HepG2 (cell line): ENCODE results near the gene PIGL. TPM values are rescaled to one million over a fixed set of nuclear protein-coding genes. Genes with fewer than 3 reads are reported as not detected.

ENCODE experiments used
- ATAC-seq: fragments of 200-7000 bp; cut with Tn5 transposase; 3 replicates; pipeline ENCODE4 v1.9.1; 2020; ENCODE audit warnings: mild to moderate bottlenecking, moderate library complexity
- BruUV-seq: library from RNA; stranded (reverse); fragments of 400-500 nt; replicated peaks from 2 replicates; lab custom pipeline; 2021; lab: Mats Ljungman, UMichigan
- CTCF ChIA-PET: fragments of 300-600 bp; formaldehyde crosslinking; extraction: SDS; loops from one replicate; lab custom pipeline; 2021; ENCODE audit warnings: low total read pairs, inconsistent platforms, low intra/inter-chr PET ratio; lab: Yijun Ruan, JAX
- POLR2A ChIA-PET: fragments of 350-600 bp; sonication (Branson Sonifier 250); formaldehyde crosslinking; loops from one replicate; lab custom pipeline; 2020; ENCODE audit warnings: antibody characterized with exemption, inconsistent platforms; lab: Yijun Ruan, JAX
- DNase-seq: peaks from one replicate; pipeline ENCODE4 v3.0.0-alpha.2; 2015; ENCODE audit warnings: low spot score
- FAIRE-seq: peaks from 3 replicates; lab custom pipeline; 2011; peaks lifted over from hg19 to GRCh38; lab: Jason Lieb, UNC
- H2AFZ ChIP-seq: one replicate; pipeline ENCODE4 v1.6.1; 2011; ENCODE audit warnings: low read length, inconsistent platforms
- H3K27ac ChIP-seq: fragments of 300-600 bp; 3 replicates; pipeline ENCODE4 v1.8.0; 2011; ENCODE audit warnings: mixed run types, mild to moderate bottlenecking, mixed read lengths, low read length, inconsistent platforms; ENCODE audit not compliant: insufficient read depth; ENCODE audit errors: extremely low read length
- H3K27me3 ChIP-seq, 2 experiments: fragments of 200-600 bp in 1 of 2; 2 replicates in 1 of 2; 3 replicates in 1 of 2; pipeline versions ENCODE4 v1.6.0 to v1.8.0; 2011; ENCODE audit warnings: low read length in 2 of 2, mild to moderate bottlenecking in 2 of 2, moderate library complexity in 2 of 2, inconsistent platforms in 1 of 2; ENCODE audit not compliant: insufficient read depth in 2 of 2, control insufficient read depth in 1 of 2
- H3K36me3 ChIP-seq, 2 experiments: fragments of 200-600 bp in 1 of 2; replicated peaks in 1 of 2; 2 replicates in 1 of 2; 3 replicates in 1 of 2; pipeline versions ENCODE4 v1.5.1 to v1.8.0; 2011; ENCODE audit warnings: low read length in 2 of 2, inconsistent platforms in 1 of 2; ENCODE audit not compliant: insufficient read depth in 2 of 2, control insufficient read depth in 1 of 2
- H3K4me1 ChIP-seq: 2 replicates; pipeline ENCODE4 v1.5.1; 2012; ENCODE audit warnings: low read length, inconsistent platforms; ENCODE audit not compliant: insufficient read depth
- H3K4me2 ChIP-seq: 2 replicates; pipeline ENCODE4 v1.6.0; 2011; ENCODE audit warnings: low read depth, low read length, inconsistent platforms
- H3K4me3 ChIP-seq, 3 experiments: fragments of 200-600 bp in 1 of 3; sonication (generic), shearing (Covaris generic) in 1 of 3; replicated peaks in 1 of 3; 2 replicates each; pipeline ENCODE4 v1.5.1; 2011 to 2016; ENCODE audit warnings: low read length in 3 of 3, inconsistent platforms in 2 of 3, low read depth in 2 of 3, mild to moderate bottlenecking in 2 of 3, control low read depth in 1 of 3, mixed read lengths in 1 of 3; ENCODE audit not compliant: insufficient read depth in 1 of 3
- H3K79me2 ChIP-seq: one replicate; pipeline ENCODE4 v1.6.1; 2011; ENCODE audit warnings: low read length, inconsistent platforms; ENCODE audit not compliant: insufficient read depth
- H3K9ac ChIP-seq: 2 replicates; pipeline ENCODE4 v1.6.0; 2011; ENCODE audit warnings: mild to moderate bottlenecking, low read depth, low read length, inconsistent platforms; ENCODE audit not compliant: insufficient read depth
- H3K9me3 ChIP-seq: 2 replicates; pipeline ENCODE4 v1.5.1; 2012; ENCODE audit warnings: mild to moderate bottlenecking, low read length
- H4K20me1 ChIP-seq: 2 replicates; pipeline ENCODE4 v1.6.0; 2011; ENCODE audit warnings: inconsistent platforms, mild to moderate bottlenecking, low read length, moderate library complexity; ENCODE audit not compliant: insufficient read depth
- ATM ChIP-seq: fragments of 450-650 bp; IDR thresholded peaks from 2 replicates; pipeline ENCODE4 v1.7.1; 2017; ENCODE audit warnings: mild to moderate bottlenecking, borderline replicate concordance
- DBP ChIP-seq: sonication (generic); formaldehyde crosslinking; IDR thresholded peaks from 2 replicates; pipeline ENCODE4 v1.4.0; 2020; ENCODE audit warnings: missing genetic modification reagents; ENCODE audit errors: not compliant biosample characterization
- ERF ChIP-seq: IDR thresholded peaks from 2 replicates; pipeline ENCODE4 v1.6.1; 2018; ENCODE audit warnings: missing biosample characterization, missing genetic modification reagents
- ESRRA ChIP-seq: sonication (generic); formaldehyde crosslinking; IDR thresholded peaks from 2 replicates; pipeline ENCODE4 v1.5.1; 2020; ENCODE audit warnings: mild to moderate bottlenecking, low read depth, missing genetic modification reagents
- FOXA3 ChIP-seq: IDR thresholded peaks from 2 replicates; pipeline ENCODE4 v1.6.1; 2016; ENCODE audit warnings: missing genetic modification reagents, missing compliant biosample characterization
- KLF6 ChIP-seq: IDR thresholded peaks from 2 replicates; pipeline ENCODE4 v1.8.0; 2016; ENCODE audit warnings: missing biosample characterization, missing genetic modification reagents
- NONO ChIP-seq, 2 experiments: fragments of 450-650 bp in 1 of 2; sonication (generic) in 1 of 2; formaldehyde crosslinking in 1 of 2; IDR thresholded peaks in 1 of 2; conservative IDR thresholded peaks in 1 of 2; 2 replicates each; pipeline versions ENCODE4 v1.6.1 to v1.8.0; 2017 to 2022; ENCODE audit warnings: mild to moderate bottlenecking in 1 of 2, missing genetic modification reagents in 1 of 2, moderate library complexity in 1 of 2
- STAT5B ChIP-seq: sonication (generic); formaldehyde crosslinking; IDR thresholded peaks from 2 replicates; pipeline ENCODE4 v1.4.0; 2020; ENCODE audit warnings: missing genetic modification reagents
- TBX2 ChIP-seq: sonication (generic); formaldehyde crosslinking; IDR thresholded peaks from 2 replicates; pipeline ENCODE4 v1.5.0; 2020; ENCODE audit warnings: missing genetic modification reagents, mild to moderate bottlenecking, borderline replicate concordance
- ZNF121 ChIP-seq: sonication (generic); formaldehyde crosslinking; IDR thresholded peaks from 2 replicates; pipeline ENCODE4 v1.5.0; 2020; ENCODE audit warnings: mild to moderate bottlenecking, missing genetic modification reagents
- ZNF30 ChIP-seq: sonication (generic); formaldehyde crosslinking; IDR thresholded peaks from 2 replicates; pipeline ENCODE4 v1.5.0; 2020; ENCODE audit warnings: mild to moderate bottlenecking, missing genetic modification reagents
- ZNF331 ChIP-seq: sonication (generic); formaldehyde crosslinking; IDR thresholded peaks from 2 replicates; pipeline ENCODE4 v1.4.0; 2020; ENCODE audit warnings: missing genetic modification reagents
- ZNF589 ChIP-seq: sonication (generic); formaldehyde crosslinking; conservative IDR thresholded peaks from 2 replicates; pipeline ENCODE4 v1.8.0; 2022; ENCODE audit warnings: mild to moderate bottlenecking, moderate library complexity, missing genetic modification reagents
- ZNF83 ChIP-seq: sonication (generic); formaldehyde crosslinking; IDR thresholded peaks from 2 replicates; pipeline ENCODE4 v1.4.0; 2020; ENCODE audit warnings: missing genetic modification reagents, mild to moderate bottlenecking, borderline replicate concordance
- WGBS: methylation state at CpG from one replicate; pipeline ENCODE4 v1.1.6; 2017; ENCODE audit warnings: low lambda C conversion rate; 5-methylcytosine and 5-hydroxymethylcytosine counted together
- in situ Hi-C: cut with HindIII; loops from 2 replicates; pipeline ENCODE4 v1.10.0; 2017; ENCODE audit warnings: low pct_unique_long_range_greater_than_20kb; ENCODE audit not compliant: extremely low pct_ligation_motif_present
- intact Hi-C: fragments of 100-400 bp; cut with micrococcal nuclease; formaldehyde crosslinking; loops from one replicate; pipeline ENCODE4 v1.10.0; 2022; ENCODE audit not compliant: unreplicated experiment
- polyA plus RNA-seq, 8 experiments: library from polyadenylated mRNA; depleted of rRNA in 3 of 8; stranded (reverse) in 7 of 8; unstranded in 1 of 8; fragments of >200 nt; fragmentation: Illumina TruSeq in 4 of 8; extraction: Trizol in 4 of 8; gene quantifications; 2 replicates each; pipeline versions ENCODE4 v1.2.1 to v1.2.3, GENCODE V29; 2011 to 2016; ENCODE audit warnings: low read depth in 4 of 8, missing spikeins in 1 of 8, mixed read lengths in 1 of 8; ENCODE audit not compliant: insufficient read depth in 1 of 8
- total RNA-seq, 5 experiments: library from RNA; depleted of rRNA; stranded (reverse); fragments of >200 nt; fragmentation: Illumina TruSeq; extraction: Trizol; gene quantifications; 2 replicates each; pipeline ENCODE4 v1.2.3, GENCODE V29; 2016; ENCODE audit warnings: low read depth in 1 of 5

PIGL gene
- total and polyA plus RNA-seq, 2 of the 13 experiments (the other 11 are each of a cell fraction or from before 2014, with no cell fraction given): 28.5 to 63.8 TPM

- TF ChIP-seq ERF (CRISPR knock-in tag) (peak; percentile 38; the same call in 1 of the 2 replicates), DBP (CRISPR knock-in tag) (no peak), TBX2 (CRISPR knock-in tag) (peak; percentile 37; the same call in 1 of the 2 replicates), ZNF331 (CRISPR knock-in tag) (peak; percentile 33; the same call in 1 of the 2 replicates)
Measured at GRCh38 chr17:16250635-16251034, 33.6 kb downstream of the PIGL start (continued).

GRCh38 chr17:16251043-16251442, 34.0 kb downstream of the PIGL start:
- Histone ChIP-seq H3K4me1 (peaks cover 90% of the 10 kb centered on the region), H3K9me3 (no peaks in the 10 kb centered on the region), H3K4me2 (no peak overlapping the region), H3K4me3 (no peak overlapping the region), H3K36me3 (no peaks in the 10 kb centered on the region; a peak in 1 of 5 replicates), H4K20me1 (no peaks in the 10 kb centered on the region), H3K79me2 (no peaks in the 10 kb centered on the region), H2AFZ (no peak overlapping the region), H3K9ac (no peak overlapping the region; the same call in 1 of the 2 replicates), H3K27ac (peak overlapping the region; percentile 63), H3K27me3 (no peaks in the 10 kb centered on the region)
- intact Hi-C loops (no loop called here), in situ Hi-C loops (no loop called here)
- DNase-seq (no peak), FAIRE-seq (no peak), ATAC-seq (no peak)
- WGBS: 83% methylated on average over 6 of the region's 6 CpGs
- TF ChIP-seq ESRRA (CRISPR knock-in tag) (no peak), ZNF30 (CRISPR knock-in tag) (no peak), NONO (IDR thresholded peaks at IDR 0.05) (no peak), NONO (CRISPR knock-in tag; conservative IDR thresholded peaks at IDR 0.05) (no peak), ATM (no peak), FOXA3 (no peak), ZNF589 (CRISPR knock-in tag) (no peak), ZNF83 (CRISPR knock-in tag) (no peak), STAT5B (CRISPR knock-in tag) (no peak), KLF6 (CRISPR knock-in tag) (peak; percentile 8; the same call in 1 of the 2 replicates), ZNF121 (CRISPR knock-in tag) (peak; percentile 99)
- POLR2A ChIA-PET: interaction anchor here (0.9 to 2.6 kb wide), 8 partner anchors 34 to 102 kb away, joined by 3 to 26 read pairs (median 8); partner anchors contain the start of genes CENPV, NCOR1 and PIGL
- no TSS peak for BruUV-seq
- CTCF ChIA-PET: no interaction called here
